SK-N-SH treated with all-trans-retinoic acid at 6 μM for 48 hours (cell line): ENCODE results near the gene RGPD8.

Experiments used
- ATAC-seq: fragments of 200-7000 bp; cut with Tn5 transposase; 3 replicates; pipeline ENCODE4 v1.9.1; 2020; ENCODE audit warnings: mild to moderate bottlenecking, moderate library complexity
- ARNTL ChIP-seq: fragments of 450-650 bp; formaldehyde crosslinking; IDR thresholded peaks from 2 replicates; pipeline ENCODE4 v1.5.0; 2020; ENCODE audit warnings: low read depth, mild to moderate bottlenecking, moderate library complexity, borderline replicate concordance
- BACH2 ChIP-seq: fragments of 250-450 bp; sonication (Bioruptor Pico); IDR thresholded peaks from 2 replicates; pipeline ENCODE4 v1.9.0; 2021; ENCODE audit warnings: mild to moderate bottlenecking, borderline replicate concordance
- CSDC2 ChIP-seq: fragments of 250-450 bp; sonication (Bioruptor Pico); IDR thresholded peaks from 2 replicates; pipeline ENCODE4 v1.5.0; 2020; ENCODE audit warnings: mild to moderate bottlenecking, moderate library complexity
- ESRRG ChIP-seq: fragments of 250-450 bp; sonication (Bioruptor Pico); IDR thresholded peaks from 2 replicates; pipeline ENCODE4 v1.6.1; 2021; ENCODE audit warnings: mild to moderate bottlenecking
- GLIS3 ChIP-seq: fragments of 250-450 bp; sonication (Bioruptor Pico); IDR thresholded peaks from 2 replicates; pipeline ENCODE4 v1.5.0; 2020; ENCODE audit warnings: mild to moderate bottlenecking, moderate library complexity
- ISL1 ChIP-seq: fragments of 250-450 bp; sonication (Bioruptor Pico); IDR thresholded peaks from 2 replicates; pipeline ENCODE4 v2.1.2; 2022; ENCODE audit warnings: mild to moderate bottlenecking, moderate library complexity
- OSR1 ChIP-seq: fragments of 250-450 bp; sonication (Bioruptor Pico); IDR thresholded peaks from 2 replicates; pipeline ENCODE4 v1.8.0; 2022; ENCODE audit warnings: moderate library complexity, mild to moderate bottlenecking, inconsistent platforms
- PPARA ChIP-seq: fragments of 250-450 bp; sonication (Bioruptor Pico); IDR thresholded peaks from 2 replicates; pipeline ENCODE4 v1.5.0; 2020; ENCODE audit warnings: mild to moderate bottlenecking, borderline replicate concordance
- SNAI2 ChIP-seq: fragments of 250-450 bp; sonication (Bioruptor Pico); IDR thresholded peaks from 2 replicates; pipeline ENCODE4 v1.5.0; 2020; ENCODE audit warnings: mild to moderate bottlenecking, moderate library complexity
- TCF4 ChIP-seq: fragments of 250-450 bp; sonication (Bioruptor Pico); IDR thresholded peaks from 2 replicates; pipeline ENCODE4 v1.8.0; 2021; ENCODE audit warnings: mild to moderate bottlenecking, moderate library complexity, borderline replicate concordance
- TOX ChIP-seq: fragments of 250-450 bp; sonication (Bioruptor Pico); IDR thresholded peaks from 2 replicates; pipeline ENCODE4 v1.8.0; 2021; ENCODE audit warnings: mild to moderate bottlenecking, moderate library complexity, borderline replicate concordance
- ZC3H10 ChIP-seq: fragments of 250-450 bp; sonication (Bioruptor Pico); IDR thresholded peaks from 2 replicates; pipeline ENCODE4 v1.5.1; 2021; ENCODE audit warnings: mild to moderate bottlenecking, moderate library complexity
- ZFP3 ChIP-seq: fragments of 250-450 bp; sonication (Bioruptor Pico); IDR thresholded peaks from 2 replicates; pipeline ENCODE4 v1.5.0; 2020; ENCODE audit warnings: mild to moderate bottlenecking, moderate library complexity
- ZNF565 ChIP-seq: fragments of 450-650 bp; formaldehyde crosslinking; conservative IDR thresholded peaks from 2 replicates; pipeline ENCODE4 v1.5.0; 2020; ENCODE audit warnings: low read depth, mild to moderate bottlenecking, moderate library complexity
- ZNF70 ChIP-seq: fragments of 450-650 bp; formaldehyde crosslinking; IDR thresholded peaks from 2 replicates; pipeline ENCODE4 v1.5.0; 2020; ENCODE audit warnings: mild to moderate bottlenecking, moderate library complexity
- ZNF8 ChIP-seq: fragments of 450-650 bp; formaldehyde crosslinking; IDR thresholded peaks from 2 replicates; pipeline ENCODE4 v1.5.0; 2020; ENCODE audit warnings: mild to moderate bottlenecking, moderate library complexity
- TF ChIP-seq, protein P1 (sequence below): fragments of 250-450 bp; sonication (Bioruptor Pico); IDR thresholded peaks from 2 replicates; pipeline ENCODE4 v1.5.1; 2021; ENCODE audit warnings: mild to moderate bottlenecking, moderate library complexity
- TF ChIP-seq, protein P2 (sequence below): fragments of 250-450 bp; sonication (Bioruptor Pico); IDR thresholded peaks from 2 replicates; pipeline ENCODE4 v1.8.0; 2020; ENCODE audit warnings: mild to moderate bottlenecking, moderate library complexity, borderline replicate concordance
- TF ChIP-seq, protein P3 (sequence below): fragments of 250-450 bp; sonication (Bioruptor Pico); IDR thresholded peaks from 2 replicates; pipeline ENCODE4 v1.8.0; 2021; ENCODE audit warnings: low read depth, mild to moderate bottlenecking, moderate library complexity, borderline replicate concordance
- TF ChIP-seq, protein P4 (sequence below): fragments of 250-450 bp; sonication (Bioruptor Pico); IDR thresholded peaks from 2 replicates; pipeline ENCODE4 v1.5.0; 2020; ENCODE audit warnings: mild to moderate bottlenecking, moderate library complexity

The RGPD8 gene

DNA sequence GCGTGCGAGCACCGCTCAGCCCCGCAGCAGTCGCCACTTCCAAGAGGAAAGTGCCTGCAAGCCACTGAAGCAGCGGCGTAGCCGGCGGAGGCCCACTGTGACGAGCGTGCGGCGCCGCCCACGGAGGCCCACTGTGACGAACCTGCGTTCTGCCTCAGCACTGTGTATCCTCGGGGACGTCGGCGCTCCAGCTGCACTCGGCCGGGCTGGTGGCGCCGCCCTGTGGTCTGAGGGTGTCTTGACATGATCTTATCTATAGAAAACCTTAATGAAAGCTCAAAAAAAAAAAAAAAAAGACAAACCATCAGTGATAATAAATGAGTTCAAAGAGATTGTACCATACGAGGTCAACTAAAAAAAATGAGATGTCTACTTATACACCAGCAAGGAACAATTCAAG is at the start of gene RGPD8:
TSS of gene RGPD8 (minus strand) at position 166 of the 400 bp plus-strand sequence. CDS start 192 bp downstream, outside the sequence.
- ATAC-seq, result peak; percentile 97

DNA sequence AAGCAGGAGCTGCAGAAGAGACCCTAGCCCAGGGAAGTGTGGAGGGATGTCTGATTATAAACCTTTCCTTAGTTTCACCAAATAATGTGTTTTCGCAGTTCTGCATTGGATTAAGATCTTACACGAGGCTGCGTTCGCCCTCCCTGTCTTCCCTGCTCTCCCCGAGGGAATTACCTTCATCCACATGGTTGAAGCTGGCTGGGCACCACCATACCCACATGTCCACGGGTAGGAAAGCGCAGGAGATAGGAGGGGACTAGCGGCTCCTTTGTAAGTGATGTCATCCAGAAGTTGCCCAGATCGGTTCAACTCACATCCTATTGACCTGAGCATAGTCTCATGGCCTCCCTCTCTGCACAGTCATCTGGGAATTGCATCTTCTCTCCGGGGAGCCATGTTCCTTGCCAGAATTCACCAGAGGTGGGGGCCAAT is 49.6 kb upstream of the RGPD8 start:
- TF ChIP-seq TCF4 (CRISPR knock-in tag), result 0 out of 2 replicates have a peak, but pooled peaks have one; percentile 24
- TF ChIP-seq PPARA (CRISPR knock-in tag), result no peak
- peak; percentile 64 for ATAC-seq

DNA sequence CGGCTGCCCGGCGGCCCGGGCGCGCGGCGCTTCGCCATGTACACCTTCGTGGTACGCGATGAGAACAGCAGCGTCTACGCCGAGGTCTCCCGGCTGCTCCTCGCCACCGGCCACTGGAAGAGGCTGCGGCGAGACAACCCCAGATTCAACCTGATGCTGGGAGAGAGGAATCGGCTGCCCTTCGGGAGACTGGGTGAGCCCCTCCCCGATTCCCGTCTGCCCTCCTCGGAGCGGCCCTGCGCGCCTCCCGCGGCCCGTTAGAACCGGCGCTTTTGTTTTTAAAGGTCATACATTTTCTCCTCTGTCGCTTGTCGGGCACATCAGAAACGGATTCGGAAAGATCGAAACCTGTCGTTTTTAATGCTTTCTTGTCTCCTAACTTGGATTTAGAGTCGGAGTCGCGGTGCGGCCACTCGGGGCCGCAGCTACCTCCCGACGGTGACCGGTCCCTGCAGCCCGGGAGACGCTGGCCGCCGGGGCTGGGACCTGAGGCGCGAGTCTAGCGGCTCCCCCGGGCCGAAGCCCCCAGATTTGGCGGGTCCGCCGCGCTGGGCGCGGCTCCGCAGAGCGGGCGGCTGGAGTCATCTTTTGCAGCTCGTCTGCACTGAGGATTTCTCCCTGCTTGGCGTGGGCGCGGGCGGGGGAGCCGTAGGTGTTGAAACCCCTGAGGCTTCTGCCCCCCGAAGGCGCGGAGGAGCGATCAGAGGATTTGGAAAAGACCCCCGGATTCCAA is 49.0 kb upstream of the RGPD8 start:
- ATAC-seq, result peak; percentile 15
- no peak for TF ChIP-seq GLIS3 (CRISPR knock-in tag)
- TF ChIP-seq, protein P1, sequence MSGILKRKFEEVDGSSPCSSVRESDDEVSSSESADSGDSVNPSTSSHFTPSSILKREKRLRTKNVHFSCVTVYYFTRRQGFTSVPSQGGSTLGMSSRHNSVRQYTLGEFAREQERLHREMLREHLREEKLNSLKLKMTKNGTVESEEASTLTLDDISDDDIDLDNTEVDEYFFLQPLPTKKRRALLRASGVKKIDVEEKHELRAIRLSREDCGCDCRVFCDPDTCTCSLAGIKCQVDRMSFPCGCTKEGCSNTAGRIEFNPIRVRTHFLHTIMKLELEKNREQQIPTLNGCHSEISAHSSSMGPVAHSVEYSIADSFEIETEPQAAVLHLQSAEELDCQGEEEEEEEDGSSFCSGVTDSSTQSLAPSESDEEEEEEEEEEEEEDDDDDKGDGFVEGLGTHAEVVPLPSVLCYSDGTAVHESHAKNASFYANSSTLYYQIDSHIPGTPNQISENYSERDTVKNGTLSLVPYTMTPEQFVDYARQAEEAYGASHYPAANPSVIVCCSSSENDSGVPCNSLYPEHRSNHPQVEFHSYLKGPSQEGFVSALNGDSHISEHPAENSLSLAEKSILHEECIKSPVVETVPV (CRISPR knock-in tag), result no peak
- no peak for TF ChIP-seq ESRRG
- no peak for TF ChIP-seq ZFP3 (CRISPR knock-in tag)
- TF ChIP-seq ARNTL (CRISPR knock-in tag), result no peak
- no peak for TF ChIP-seq BACH2 (CRISPR knock-in tag)
- no peak for TF ChIP-seq ISL1 (CRISPR knock-in tag)
- TF ChIP-seq, protein P2, sequence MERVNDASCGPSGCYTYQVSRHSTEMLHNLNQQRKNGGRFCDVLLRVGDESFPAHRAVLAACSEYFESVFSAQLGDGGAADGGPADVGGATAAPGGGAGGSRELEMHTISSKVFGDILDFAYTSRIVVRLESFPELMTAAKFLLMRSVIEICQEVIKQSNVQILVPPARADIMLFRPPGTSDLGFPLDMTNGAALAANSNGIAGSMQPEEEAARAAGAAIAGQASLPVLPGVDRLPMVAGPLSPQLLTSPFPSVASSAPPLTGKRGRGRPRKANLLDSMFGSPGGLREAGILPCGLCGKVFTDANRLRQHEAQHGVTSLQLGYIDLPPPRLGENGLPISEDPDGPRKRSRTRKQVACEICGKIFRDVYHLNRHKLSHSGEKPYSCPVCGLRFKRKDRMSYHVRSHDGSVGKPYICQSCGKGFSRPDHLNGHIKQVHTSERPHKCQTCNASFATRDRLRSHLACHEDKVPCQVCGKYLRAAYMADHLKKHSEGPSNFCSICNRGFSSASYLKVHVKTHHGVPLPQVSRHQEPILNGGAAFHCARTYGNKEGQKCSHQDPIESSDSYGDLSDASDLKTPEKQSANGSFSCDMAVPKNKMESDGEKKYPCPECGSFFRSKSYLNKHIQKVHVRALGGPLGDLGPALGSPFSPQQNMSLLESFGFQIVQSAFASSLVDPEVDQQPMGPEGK, result no peak
- no peak for TF ChIP-seq TCF4 (CRISPR knock-in tag)
- TF ChIP-seq ZNF8 (CRISPR knock-in tag), result no peak
- no peak for TF ChIP-seq CSDC2 (CRISPR knock-in tag)
- TF ChIP-seq ZNF565 (CRISPR knock-in tag), result no peak
- no peak for TF ChIP-seq ZC3H10
- no peak for TF ChIP-seq ZNF70
- TF ChIP-seq OSR1 (CRISPR knock-in tag), result no peak
- no peak for TF ChIP-seq SNAI2
- TF ChIP-seq, protein P3, sequence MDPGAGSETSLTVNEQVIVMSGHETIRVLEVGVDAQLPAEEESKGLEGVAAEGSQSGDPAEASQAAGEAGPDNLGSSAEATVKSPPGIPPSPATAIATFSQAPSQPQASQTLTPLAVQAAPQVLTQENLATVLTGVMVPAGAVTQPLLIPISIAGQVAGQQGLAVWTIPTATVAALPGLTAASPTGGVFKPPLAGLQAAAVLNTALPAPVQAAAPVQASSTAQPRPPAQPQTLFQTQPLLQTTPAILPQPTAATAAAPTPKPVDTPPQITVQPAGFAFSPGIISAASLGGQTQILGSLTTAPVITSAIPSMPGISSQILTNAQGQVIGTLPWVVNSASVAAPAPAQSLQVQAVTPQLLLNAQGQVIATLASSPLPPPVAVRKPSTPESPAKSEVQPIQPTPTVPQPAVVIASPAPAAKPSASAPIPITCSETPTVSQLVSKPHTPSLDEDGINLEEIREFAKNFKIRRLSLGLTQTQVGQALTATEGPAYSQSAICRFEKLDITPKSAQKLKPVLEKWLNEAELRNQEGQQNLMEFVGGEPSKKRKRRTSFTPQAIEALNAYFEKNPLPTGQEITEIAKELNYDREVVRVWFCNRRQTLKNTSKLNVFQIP (CRISPR knock-in tag), result no peak
- TF ChIP-seq TOX (CRISPR knock-in tag), result no peak

DNA sequence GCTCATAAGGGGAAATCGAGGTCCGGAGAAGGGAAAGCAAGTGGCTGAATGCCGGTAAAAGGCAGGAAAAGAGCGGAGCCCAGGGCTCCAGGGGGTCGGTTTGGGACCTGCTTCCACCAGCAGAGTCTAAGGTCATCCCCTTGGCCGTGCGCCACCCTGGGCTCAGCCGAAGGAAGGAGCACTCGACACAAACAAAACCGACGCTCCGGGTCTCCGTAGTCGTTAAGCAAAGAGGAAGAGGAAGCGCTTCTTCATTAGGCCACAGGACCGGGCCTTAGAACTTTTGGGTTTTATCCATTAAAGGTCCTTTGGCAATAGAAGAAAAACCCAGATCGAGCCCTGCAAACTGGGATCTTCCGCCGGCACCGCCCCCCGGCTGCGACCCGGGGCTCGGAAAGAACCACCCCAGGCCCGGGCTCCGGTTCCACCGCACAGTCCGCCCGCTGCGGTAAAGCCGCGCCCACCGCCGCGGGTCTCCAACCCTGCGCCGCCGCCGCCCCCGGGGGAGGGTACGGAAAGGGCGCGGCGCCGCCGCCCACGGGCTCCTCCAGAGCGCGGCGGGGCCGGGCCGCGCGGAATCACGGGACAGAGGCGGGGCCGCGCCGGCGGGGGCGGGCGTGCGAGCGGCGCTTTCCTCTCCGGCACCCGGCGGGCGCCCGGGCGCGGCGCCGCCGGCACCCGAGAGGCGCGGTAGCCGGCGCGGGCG is 48.2 kb upstream of the RGPD8 start, which contains the start of gene TTL:
TSS of gene TTL (plus strand) at position 629 of the 706 bp plus-strand sequence. CDS start 189 bp downstream, outside the sequence.
- no peak for TF ChIP-seq CSDC2 (CRISPR knock-in tag)
- TF ChIP-seq ARNTL (CRISPR knock-in tag), result no peak
- no peak for TF ChIP-seq SNAI2
- TF ChIP-seq, protein P2, result no peak
- TF ChIP-seq PPARA (CRISPR knock-in tag), result no peak
- TF ChIP-seq, protein P4, sequence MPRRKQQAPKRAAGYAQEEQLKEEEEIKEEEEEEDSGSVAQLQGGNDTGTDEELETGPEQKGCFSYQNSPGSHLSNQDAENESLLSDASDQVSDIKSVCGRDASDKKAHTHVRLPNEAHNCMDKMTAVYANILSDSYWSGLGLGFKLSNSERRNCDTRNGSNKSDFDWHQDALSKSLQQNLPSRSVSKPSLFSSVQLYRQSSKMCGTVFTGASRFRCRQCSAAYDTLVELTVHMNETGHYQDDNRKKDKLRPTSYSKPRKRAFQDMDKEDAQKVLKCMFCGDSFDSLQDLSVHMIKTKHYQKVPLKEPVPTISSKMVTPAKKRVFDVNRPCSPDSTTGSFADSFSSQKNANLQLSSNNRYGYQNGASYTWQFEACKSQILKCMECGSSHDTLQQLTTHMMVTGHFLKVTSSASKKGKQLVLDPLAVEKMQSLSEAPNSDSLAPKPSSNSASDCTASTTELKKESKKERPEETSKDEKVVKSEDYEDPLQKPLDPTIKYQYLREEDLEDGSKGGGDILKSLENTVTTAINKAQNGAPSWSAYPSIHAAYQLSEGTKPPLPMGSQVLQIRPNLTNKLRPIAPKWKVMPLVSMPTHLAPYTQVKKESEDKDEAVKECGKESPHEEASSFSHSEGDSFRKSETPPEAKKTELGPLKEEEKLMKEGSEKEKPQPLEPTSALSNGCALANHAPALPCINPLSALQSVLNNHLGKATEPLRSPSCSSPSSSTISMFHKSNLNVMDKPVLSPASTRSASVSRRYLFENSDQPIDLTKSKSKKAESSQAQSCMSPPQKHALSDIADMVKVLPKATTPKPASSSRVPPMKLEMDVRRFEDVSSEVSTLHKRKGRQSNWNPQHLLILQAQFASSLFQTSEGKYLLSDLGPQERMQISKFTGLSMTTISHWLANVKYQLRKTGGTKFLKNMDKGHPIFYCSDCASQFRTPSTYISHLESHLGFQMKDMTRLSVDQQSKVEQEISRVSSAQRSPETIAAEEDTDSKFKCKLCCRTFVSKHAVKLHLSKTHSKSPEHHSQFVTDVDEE (CRISPR knock-in tag), result 0 out of 2 replicates have a peak, but pooled peaks have one; percentile 18
- ATAC-seq, result peak; percentile 66
